Activated B cell treated with CpG ODN at 0.5 μM for 24 hours (primary cell): ENCODE measurements around the gene RXRA. TPM values are rescaled to one million over a fixed set of nuclear protein-coding genes. Genes with fewer than 3 reads are reported as not detected.

ENCODE experiments used
- ATAC-seq: fragments of 200-7000 bp; cut with Tn5 transposase; one replicate; pipeline ENCODE4 v1.10.0; 2021; ENCODE audit warnings: low read depth, mild to moderate bottlenecking, moderate library complexity
- CTCF ChIA-PET: fragments of 350-600 bp; sonication (Branson Sonifier 250); formaldehyde crosslinking; loops from one replicate; lab custom pipeline; 2021; ENCODE audit warnings: antibody characterized with exemption; lab: Charles Lee
- POLR2A ChIA-PET: fragments of 350-600 bp; sonication (Branson Sonifier 250); formaldehyde crosslinking; loops from one replicate; lab custom pipeline; 2021; ENCODE audit warnings: antibody characterized with exemption; lab: Charles Lee
- DNase-seq: peaks from one replicate; pipeline ENCODE4 v3.0.0; 2022
- H3K27ac Mint-ChIP-seq: one replicate; pipeline ENCODE4 v1.8.0; 2020; ENCODE audit warnings: mixed read lengths
- H3K27me3 Mint-ChIP-seq: one replicate; pipeline ENCODE4 v1.8.0; 2021; ENCODE audit warnings: mixed read lengths
- H3K36me3 Mint-ChIP-seq: one replicate; pipeline ENCODE4 v1.8.0; 2021; ENCODE audit warnings: low read depth, mixed read lengths
- H3K4me1 Mint-ChIP-seq: one replicate; pipeline ENCODE4 v1.8.0; 2021; ENCODE audit warnings: mixed read lengths
- H3K4me3 Mint-ChIP-seq: one replicate; pipeline ENCODE4 v1.8.0; 2020; ENCODE audit warnings: mild to moderate bottlenecking, mixed read lengths
- H3K9me3 Mint-ChIP-seq: one replicate; pipeline ENCODE4 v1.8.0; 2020; ENCODE audit warnings: mixed read lengths
- intact Hi-C: fragments of 100-400 bp; cut with micrococcal nuclease; formaldehyde crosslinking; loops from one replicate; pipeline ENCODE4 v1.15.1; 2024
- total RNA-seq: library from RNA; stranded (reverse); gene quantifications from 2 replicates; pipeline ENCODE4 v1.2.3, GENCODE V29; 2022
- TF ChIP-seq, protein P1 (sequence below): fragments of 200-600 bp; IDR thresholded peaks from one replicate; pipeline ENCODE4 v1.8.0; 2022; ENCODE audit warnings: antibody characterized with exemption, mild to moderate bottlenecking

Gene RXRA
- total RNA-seq, 1 donor from 2014 or later: 5.0 TPM

- H3K4me3 Mint-ChIP-seq: no peak overlapping the region
- no peak for DNase-seq
- TF ChIP-seq, protein P1, sequence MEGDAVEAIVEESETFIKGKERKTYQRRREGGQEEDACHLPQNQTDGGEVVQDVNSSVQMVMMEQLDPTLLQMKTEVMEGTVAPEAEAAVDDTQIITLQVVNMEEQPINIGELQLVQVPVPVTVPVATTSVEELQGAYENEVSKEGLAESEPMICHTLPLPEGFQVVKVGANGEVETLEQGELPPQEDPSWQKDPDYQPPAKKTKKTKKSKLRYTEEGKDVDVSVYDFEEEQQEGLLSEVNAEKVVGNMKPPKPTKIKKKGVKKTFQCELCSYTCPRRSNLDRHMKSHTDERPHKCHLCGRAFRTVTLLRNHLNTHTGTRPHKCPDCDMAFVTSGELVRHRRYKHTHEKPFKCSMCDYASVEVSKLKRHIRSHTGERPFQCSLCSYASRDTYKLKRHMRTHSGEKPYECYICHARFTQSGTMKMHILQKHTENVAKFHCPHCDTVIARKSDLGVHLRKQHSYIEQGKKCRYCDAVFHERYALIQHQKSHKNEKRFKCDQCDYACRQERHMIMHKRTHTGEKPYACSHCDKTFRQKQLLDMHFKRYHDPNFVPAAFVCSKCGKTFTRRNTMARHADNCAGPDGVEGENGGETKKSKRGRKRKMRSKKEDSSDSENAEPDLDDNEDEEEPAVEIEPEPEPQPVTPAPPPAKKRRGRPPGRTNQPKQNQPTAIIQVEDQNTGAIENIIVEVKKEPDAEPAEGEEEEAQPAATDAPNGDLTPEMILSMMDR: no peak
- no peaks in the 10 kb centered on the region for H3K27me3 Mint-ChIP-seq
- peaks cover 10% of the 10 kb centered on the region for H3K4me1 Mint-ChIP-seq
- ChIA-PET CTCF (no interaction called here), POLR2A (no interaction called here)
- intact Hi-C loops: no loop called here
- no peaks in the 10 kb centered on the region for H3K9me3 Mint-ChIP-seq
- H3K36me3 Mint-ChIP-seq: no peaks in the 10 kb centered on the region
- no peak for ATAC-seq
- H3K27ac Mint-ChIP-seq: peak overlapping the region; percentile 46
These were observed 150.7 kb downstream of the RXRA start for GRCh38 chr9:134476942-134477335.

GRCh38 chr9:134477342-134477925 lies 151.2 kb downstream of the RXRA start:
- DNase-seq: no peak
- TF ChIP-seq, protein P1: no peak
- no peaks in the 10 kb centered on the region for H3K9me3 Mint-ChIP-seq
- no peaks in the 10 kb centered on the region for H3K27me3 Mint-ChIP-seq
- H3K4me3 Mint-ChIP-seq: no peak overlapping the region
- CTCF ChIA-PET: no interaction called here
- POLR2A ChIA-PET: no interaction called here
- H3K27ac Mint-ChIP-seq: peak overlapping the region; percentile 50
- intact Hi-C loops: no loop called here
- no peak for ATAC-seq
- H3K36me3 Mint-ChIP-seq: no peaks in the 10 kb centered on the region
- peaks cover 10% of the 10 kb centered on the region for H3K4me1 Mint-ChIP-seq

- ChIA-PET CTCF (no interaction called here), POLR2A (no interaction called here)
- Mint-ChIP-seq H3K27me3 (no peaks in the 10 kb centered on the region), H3K9me3 (no peaks in the 10 kb centered on the region), H3K36me3 (no peaks in the 10 kb centered on the region), H3K27ac (peak overlapping the region; percentile 50), H3K4me3 (no peak overlapping the region), H3K4me1 (peaks cover 10% of the 10 kb centered on the region)
- ATAC-seq (no peak), DNase-seq (no peak)
- intact Hi-C loops: no loop called here
- TF ChIP-seq, protein P1: no peak
These were observed 151.7 kb downstream of the RXRA start for GRCh38 chr9:134477927-134478326.

GRCh38 chr9:134481762-134482161 lies 155.5 kb downstream of the RXRA start:
- H3K27me3 Mint-ChIP-seq: peaks cover 2% of the 10 kb centered on the region
- no peaks in the 10 kb centered on the region for H3K9me3 Mint-ChIP-seq
- intact Hi-C loops: no loop called here
- H3K36me3 Mint-ChIP-seq: no peaks in the 10 kb centered on the region
- ATAC-seq: no peak
- no peak overlapping the region for H3K4me3 Mint-ChIP-seq
- ChIA-PET CTCF (no interaction called here), POLR2A (no interaction called here)
- no peak overlapping the region for H3K27ac Mint-ChIP-seq
- H3K4me1 Mint-ChIP-seq: peaks cover 29% of the 10 kb centered on the region
- TF ChIP-seq, protein P1: no peak
- DNase-seq: no peak

DNA sequence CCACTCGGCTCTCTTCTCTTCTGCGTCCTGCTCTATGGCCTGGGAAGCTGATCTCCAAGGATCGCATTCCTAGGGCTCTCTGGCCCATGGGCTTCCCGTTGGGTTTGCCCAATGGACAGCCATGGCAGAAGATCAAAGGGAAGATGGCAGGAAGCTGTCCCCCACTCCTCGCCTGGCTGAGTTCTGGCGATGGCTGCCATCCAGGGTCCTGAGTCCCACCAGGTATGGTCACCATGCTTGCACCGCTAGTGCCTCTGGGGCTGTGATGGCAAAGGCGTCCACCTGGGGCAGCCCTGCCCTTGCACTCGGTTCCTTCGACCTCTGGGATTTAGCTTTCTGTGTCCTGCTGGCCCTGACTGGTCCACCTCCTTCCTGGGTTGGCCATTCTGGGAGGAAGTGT lies 156.0 kb downstream of the RXRA start:
- intact Hi-C loops: no loop called here
- Mint-ChIP-seq H3K4me3 (no peak overlapping the region), H3K4me1 (peaks cover 33% of the 10 kb centered on the region), H3K27ac (no peak overlapping the region), H3K27me3 (peaks cover 4% of the 10 kb centered on the region), H3K9me3 (no peaks in the 10 kb centered on the region), H3K36me3 (no peaks in the 10 kb centered on the region)
- no peak for DNase-seq
- TF ChIP-seq, protein P1: no peak
- CTCF ChIA-PET: no interaction called here
- no peak for ATAC-seq
- POLR2A ChIA-PET: no interaction called here
